GM19238 (cell line): ENCODE results near the gene GPHN.

Source experiments
- DNase-seq: peaks from one replicate; pipeline ENCODE4 v3.0.0; 2011; ENCODE audit warnings: low spot score; ENCODE audit not compliant: insufficient read length

GPHN gene

GRCh38 chr14:67207810-67208209 is 699.9 kb downstream of the GPHN start:
- DNase-seq, result no peak

GRCh38 chr14:67218126-67218525 is 710.2 kb downstream of the GPHN start:
- no peak for DNase-seq

DNA sequence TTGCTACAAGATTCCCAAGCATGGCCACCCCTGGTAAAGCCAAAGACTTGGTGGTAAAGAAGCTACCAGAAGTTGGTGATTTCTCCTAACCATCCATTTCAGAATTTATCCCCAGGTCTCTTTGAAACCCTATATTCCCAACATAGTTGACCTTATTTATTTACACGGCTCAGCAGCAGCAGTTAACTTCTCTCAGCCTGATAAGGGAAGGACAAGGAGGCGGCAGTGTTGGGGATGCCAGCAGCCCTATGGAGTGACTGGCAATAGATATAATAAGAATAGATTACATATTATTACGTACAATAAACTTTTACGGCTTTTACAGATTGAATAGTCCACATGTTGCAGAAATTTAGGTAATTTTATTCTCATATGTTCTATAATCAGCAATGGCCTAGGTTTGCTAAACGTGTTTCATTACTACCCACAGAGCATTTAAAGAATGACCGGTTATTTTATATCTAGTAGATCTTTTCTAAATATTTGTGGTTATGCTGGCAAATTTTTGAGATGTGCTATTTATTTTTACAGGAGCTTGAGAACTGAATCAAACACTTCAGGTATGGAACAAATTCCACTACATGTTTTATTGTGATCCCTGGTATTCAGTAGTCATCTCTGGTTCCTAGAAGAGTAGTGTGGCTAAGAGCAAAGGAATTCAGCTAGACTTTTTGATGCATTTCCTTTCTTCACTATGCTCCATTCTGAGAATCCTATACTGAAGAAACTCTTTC is 713.5 kb downstream of the GPHN start:
- DNase-seq, result no peak

DNA sequence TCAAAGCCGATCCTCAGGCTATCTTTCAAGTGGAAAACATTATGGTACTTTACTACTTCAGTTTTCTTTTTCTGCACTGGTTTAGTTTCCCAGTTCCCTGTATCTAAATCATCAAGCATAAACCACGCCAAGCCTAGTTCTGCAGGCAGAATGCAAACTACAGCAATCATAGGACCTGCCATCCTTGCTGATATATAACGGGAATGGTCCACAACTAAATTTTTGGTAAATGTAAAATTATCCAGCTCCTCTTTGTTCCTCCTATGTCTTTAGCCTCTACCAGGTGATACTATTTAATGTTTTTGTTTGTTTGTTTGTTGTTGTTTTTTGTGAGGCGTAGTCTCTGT is 714.0 kb downstream of the GPHN start:
- DNase-seq, result no peak

DNA sequence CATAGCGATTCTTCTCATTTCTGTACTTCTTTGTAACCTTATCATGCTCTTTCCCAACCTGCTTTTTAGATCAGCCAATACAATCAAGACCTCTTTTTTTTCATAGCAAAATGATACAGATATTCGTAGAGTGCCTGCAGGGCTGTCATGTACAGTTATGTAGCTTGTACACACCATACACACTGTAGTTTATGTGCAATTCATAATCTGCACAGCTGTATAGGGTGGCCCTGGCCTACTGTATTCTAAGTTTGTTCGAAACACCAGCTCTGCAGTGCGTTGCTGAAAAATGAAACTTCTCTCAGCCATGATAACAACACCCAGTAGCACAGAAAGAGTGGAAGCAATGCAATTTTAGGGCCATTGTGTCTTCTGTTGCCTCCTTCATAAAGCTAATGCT is 717.6 kb downstream of the GPHN start:
- no peak for DNase-seq

- DNase-seq, result no peak
Measured at GRCh38 chr14:67228325-67228984, 720.5 kb downstream of the GPHN start.
